ENCODE results near the gene TMEM26.

TMEM26 gene

DNA sequence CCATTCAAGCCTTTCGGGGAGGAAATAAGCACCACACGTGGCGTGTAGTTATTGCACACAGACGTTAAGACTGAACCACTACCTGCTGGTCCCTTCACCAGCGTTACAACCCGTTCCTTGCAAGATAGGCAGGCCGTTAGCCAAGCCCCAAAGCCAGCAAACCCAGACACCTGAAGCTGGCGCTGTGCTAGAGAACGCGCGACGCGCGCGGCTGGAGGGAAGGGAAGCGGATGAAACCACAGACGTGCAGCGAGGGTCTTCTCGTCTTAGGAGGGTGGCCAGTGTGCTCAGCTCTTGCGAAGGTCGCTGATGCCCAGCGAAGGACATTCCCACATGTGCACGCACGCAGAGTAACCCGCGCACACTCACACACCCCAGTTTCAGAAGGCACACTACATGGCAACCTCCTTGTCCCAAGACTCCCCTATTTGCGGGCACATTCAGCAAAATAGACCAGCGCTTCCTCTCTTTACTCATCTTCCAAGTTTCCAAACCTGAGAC lies 980 bp downstream of the TMEM26 start:
- no peak overlapping the region for H3K9ac ChIP-seq
- H3K4me3 ChIP-seq (IDR thresholded peaks at IDR 0.05; ENCODE audit: insufficient read depth, low read depth, low read length): no peak overlapping the region
- TF ChIP-seq, protein P1, sequence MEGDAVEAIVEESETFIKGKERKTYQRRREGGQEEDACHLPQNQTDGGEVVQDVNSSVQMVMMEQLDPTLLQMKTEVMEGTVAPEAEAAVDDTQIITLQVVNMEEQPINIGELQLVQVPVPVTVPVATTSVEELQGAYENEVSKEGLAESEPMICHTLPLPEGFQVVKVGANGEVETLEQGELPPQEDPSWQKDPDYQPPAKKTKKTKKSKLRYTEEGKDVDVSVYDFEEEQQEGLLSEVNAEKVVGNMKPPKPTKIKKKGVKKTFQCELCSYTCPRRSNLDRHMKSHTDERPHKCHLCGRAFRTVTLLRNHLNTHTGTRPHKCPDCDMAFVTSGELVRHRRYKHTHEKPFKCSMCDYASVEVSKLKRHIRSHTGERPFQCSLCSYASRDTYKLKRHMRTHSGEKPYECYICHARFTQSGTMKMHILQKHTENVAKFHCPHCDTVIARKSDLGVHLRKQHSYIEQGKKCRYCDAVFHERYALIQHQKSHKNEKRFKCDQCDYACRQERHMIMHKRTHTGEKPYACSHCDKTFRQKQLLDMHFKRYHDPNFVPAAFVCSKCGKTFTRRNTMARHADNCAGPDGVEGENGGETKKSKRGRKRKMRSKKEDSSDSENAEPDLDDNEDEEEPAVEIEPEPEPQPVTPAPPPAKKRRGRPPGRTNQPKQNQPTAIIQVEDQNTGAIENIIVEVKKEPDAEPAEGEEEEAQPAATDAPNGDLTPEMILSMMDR (conservative IDR thresholded peaks at IDR 0.05; ENCODE audit: low read depth, low read length): no peak
- H3K27me3 ChIP-seq (ENCODE audit: insufficient read depth, low read depth): no peaks in the 10 kb centered on the region
- no peaks in the 10 kb centered on the region for H3K79me2 ChIP-seq (ENCODE audit: insufficient read depth, low read depth)
- H3K27ac ChIP-seq: no peak overlapping the region
- H2AFZ ChIP-seq (ENCODE audit: low read depth): no peak overlapping the region
- H3K36me3 ChIP-seq (ENCODE audit: insufficient read depth): no peaks in the 10 kb centered on the region
- no peaks in the 10 kb centered on the region for H4K20me1 ChIP-seq (ENCODE audit: insufficient read depth)
- H3K4me1 ChIP-seq (ENCODE audit: low read depth, poor library complexity, severe bottlenecking): no peaks in the 10 kb centered on the region
- no peak overlapping the region for H3K4me2 ChIP-seq

DNA sequence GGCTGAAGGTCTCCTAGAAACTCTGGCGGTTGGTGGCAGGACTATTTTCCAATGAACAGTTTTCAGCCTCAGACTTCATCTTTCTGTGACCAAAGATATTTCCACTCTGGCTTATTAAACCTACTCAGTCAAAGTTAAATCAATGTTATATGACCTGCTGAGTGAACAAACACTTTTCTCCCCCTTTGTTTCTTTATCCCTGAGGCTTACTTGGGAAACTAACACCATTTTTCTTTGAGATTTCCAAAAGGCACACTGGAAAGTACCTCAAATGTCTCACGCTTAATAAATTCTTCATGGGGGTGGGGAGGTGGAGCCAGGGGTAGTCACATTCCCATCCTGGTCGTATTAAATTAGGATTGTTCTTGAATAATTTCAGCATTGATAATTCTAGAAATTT lies 1.8 kb downstream of the TMEM26 start:
- no peak overlapping the region for H3K4me2 ChIP-seq
- H2AFZ ChIP-seq (ENCODE audit: low read depth): no peak overlapping the region
- no peak overlapping the region for H3K9ac ChIP-seq
- no peaks in the 10 kb centered on the region for H3K79me2 ChIP-seq (ENCODE audit: insufficient read depth, low read depth)
- no peak overlapping the region for H3K4me3 ChIP-seq (IDR thresholded peaks at IDR 0.05; ENCODE audit: insufficient read depth, low read depth, low read length)
- H3K36me3 ChIP-seq (ENCODE audit: insufficient read depth): no peaks in the 10 kb centered on the region
- H4K20me1 ChIP-seq (ENCODE audit: insufficient read depth): no peaks in the 10 kb centered on the region
- no peaks in the 10 kb centered on the region for H3K4me1 ChIP-seq (ENCODE audit: low read depth, poor library complexity, severe bottlenecking)
- H3K27me3 ChIP-seq (ENCODE audit: insufficient read depth, low read depth): no peaks in the 10 kb centered on the region
- no peak overlapping the region for H3K27ac ChIP-seq
- TF ChIP-seq, protein P1 (conservative IDR thresholded peaks at IDR 0.05; ENCODE audit: low read depth, low read length): no peak

DNA sequence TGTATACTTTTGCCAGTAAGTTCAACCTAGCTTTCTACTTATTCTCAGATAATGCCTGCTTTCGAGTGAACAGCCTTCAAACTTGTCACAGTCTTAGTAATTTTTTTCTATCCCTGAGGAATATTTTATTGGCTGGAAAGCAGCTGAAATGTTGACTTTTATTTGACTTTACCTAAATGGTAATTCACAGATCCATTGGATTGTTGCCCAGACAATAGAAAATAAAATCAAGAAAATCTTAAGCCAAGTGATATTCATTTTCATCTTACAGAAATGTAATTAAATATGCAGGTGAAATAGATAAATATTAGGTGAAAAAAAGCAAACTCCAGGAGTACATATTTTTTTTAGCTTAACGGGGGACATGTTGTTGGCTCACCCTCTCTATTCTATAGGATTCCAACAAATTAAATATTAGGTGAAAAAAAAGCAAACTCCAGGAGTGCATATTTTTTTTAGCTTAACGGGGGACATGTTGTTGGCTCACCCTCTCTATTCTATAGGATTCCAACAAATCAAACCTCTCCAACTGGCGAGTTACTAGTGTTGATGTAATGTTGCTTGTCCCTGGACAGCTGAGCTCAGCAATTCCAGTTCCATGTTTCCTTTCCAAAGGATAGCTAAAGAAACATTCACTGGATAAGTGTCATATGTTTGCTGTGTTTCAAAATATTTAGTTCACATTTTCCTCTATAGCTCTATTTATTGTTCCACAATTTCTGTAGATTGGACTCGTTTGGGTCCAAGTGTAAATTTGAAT lies 4.2 kb downstream of the TMEM26 start:
- Histone ChIP-seq H3K27ac (no peak overlapping the region), H3K4me1 (ENCODE audit: low read depth, poor library complexity, severe bottlenecking) (no peaks in the 10 kb centered on the region)
- TF ChIP-seq, protein P1 (conservative IDR thresholded peaks at IDR 0.05; ENCODE audit: low read depth, low read length): no peak

DNA sequence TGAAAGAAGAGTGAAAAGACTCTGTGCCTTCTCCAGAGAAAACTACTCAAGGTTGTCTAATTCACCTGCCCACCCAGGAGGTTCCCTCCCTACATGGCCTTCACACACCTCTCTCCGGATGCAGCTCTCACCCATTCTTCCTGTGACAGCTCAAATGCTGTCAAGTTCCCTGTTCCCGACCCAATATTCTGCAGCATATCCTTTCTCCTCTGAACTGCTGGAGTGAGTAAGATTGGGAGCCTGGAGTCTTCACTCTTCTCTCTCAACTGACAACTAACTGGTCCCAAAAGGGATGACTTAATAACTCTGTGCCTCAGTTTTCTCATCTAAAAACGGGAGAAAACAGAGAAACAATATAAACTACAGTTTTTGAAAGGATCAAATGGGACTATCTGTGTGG lies 5.1 kb downstream of the TMEM26 start:
- Histone ChIP-seq H3K4me3 (IDR thresholded peaks at IDR 0.05; ENCODE audit: insufficient read depth, low read depth, low read length) (no peak overlapping the region), H3K4me1 (ENCODE audit: low read depth, poor library complexity, severe bottlenecking) (no peaks in the 10 kb centered on the region), H3K36me3 (ENCODE audit: insufficient read depth) (no peaks in the 10 kb centered on the region), H3K79me2 (ENCODE audit: insufficient read depth, low read depth) (no peaks in the 10 kb centered on the region), H3K27ac (no peak overlapping the region), H3K4me2 (no peak overlapping the region), H2AFZ (ENCODE audit: low read depth) (no peak overlapping the region), H3K9ac (no peak overlapping the region), H4K20me1 (ENCODE audit: insufficient read depth) (no peaks in the 10 kb centered on the region), H3K27me3 (ENCODE audit: insufficient read depth, low read depth) (no peaks in the 10 kb centered on the region)
- TF ChIP-seq, protein P1 (conservative IDR thresholded peaks at IDR 0.05; ENCODE audit: low read depth, low read length): no peak

More for the DNA sequence above, 4.2 kb downstream of the TMEM26 start:
- H4K20me1 ChIP-seq (ENCODE audit: insufficient read depth): no peaks in the 10 kb centered on the region
- no peaks in the 10 kb centered on the region for H3K27me3 ChIP-seq (ENCODE audit: insufficient read depth, low read depth)
- H3K4me2 ChIP-seq: no peak overlapping the region
- H3K79me2 ChIP-seq (ENCODE audit: insufficient read depth, low read depth): no peaks in the 10 kb centered on the region
- no peak overlapping the region for H3K9ac ChIP-seq
- H2AFZ ChIP-seq (ENCODE audit: low read depth): no peak overlapping the region
- no peak overlapping the region for H3K4me3 ChIP-seq (IDR thresholded peaks at IDR 0.05; ENCODE audit: insufficient read depth, low read depth, low read length)
- H3K36me3 ChIP-seq (ENCODE audit: insufficient read depth): no peaks in the 10 kb centered on the region
